NCI-H2081 treated with DMSO at 0.1 percent for 48 hours (cell line): ENCODE measurements around the gene AKNA.
"Not testable (repeated sequence)": the region's sequence is repeated elsewhere in the genome, so short reads cannot be mapped to it uniquely, and the experiment has no call there.

Source experiments
- DNase-seq: peaks from one replicate; lab custom pipeline; 2025; lab: John Stamatoyannopoulos, UW

Gene AKNA

DNA sequence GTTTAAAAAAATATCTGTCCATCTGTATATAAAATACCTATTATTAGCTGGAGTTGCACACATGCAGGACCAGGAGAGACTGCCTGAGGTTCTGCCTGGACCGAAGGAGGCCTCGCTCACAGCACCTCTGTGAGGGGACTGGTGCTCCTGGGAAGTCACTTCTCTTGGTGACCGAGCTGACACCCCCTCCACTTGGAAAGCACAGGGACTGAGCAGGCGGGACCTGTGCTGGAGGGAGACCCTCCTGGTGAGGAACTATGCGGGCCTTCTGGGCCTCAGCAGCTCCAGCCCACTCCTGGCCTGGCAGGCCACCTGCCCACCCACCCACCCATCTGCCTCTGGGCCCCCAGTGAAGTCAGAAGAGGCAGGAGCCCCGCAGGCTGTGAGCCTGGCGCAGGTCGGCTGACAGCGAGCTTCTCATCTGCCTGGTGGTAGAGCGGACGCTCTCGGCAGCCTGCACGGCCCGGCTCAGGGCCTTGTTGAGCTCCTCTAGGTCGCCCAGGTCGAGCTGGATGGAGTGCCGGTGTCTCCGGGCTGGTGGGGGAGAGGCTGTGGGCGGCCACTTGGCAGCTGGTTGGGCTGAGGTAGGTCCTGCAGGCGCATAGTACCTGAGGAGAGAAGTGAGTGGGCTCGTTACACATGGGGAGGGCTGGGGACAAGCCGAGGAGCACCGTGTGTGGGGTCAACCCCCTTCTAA is 50.9 kb downstream of the AKNA start:
- no peak for DNase-seq

DNA sequence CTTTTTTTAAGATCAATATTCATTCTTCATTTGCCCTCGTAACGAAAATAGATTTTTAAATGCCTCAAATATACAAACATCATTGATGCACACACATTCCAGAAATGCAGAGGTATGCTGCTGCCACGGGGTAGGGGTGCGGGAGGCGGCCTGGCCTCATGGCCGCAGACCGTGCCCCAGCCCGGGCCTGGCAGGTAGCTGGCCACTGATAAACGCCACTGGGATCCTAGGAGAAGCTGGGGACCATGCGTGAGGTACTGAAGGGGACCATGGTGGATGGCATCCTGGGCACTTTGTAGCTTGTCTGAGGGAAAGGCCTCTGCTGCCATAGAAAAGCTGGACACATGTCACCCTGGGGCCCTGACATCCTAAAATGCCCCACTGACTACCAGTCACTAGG is 51.6 kb downstream of the AKNA start:
- no peak for DNase-seq

DNA sequence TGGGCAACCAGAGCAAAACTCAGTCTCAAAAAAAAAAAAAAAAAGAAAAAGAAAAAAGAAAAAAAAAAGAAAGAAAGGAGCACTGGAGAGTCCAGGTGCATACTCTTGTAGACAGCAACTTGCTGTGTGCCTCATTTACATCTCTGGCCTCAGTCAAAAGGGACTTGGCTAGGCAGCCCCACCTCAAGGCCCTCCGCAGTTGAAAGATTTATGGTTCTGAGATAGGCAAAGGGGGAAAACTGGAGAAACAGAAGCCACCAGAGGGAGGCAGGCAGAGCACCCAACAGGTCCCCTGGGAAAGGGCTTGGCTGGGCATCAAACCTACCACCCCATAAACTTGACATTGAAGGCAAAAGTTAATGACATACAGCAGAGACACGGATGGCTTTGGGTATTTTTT is 52.0 kb downstream of the AKNA start:
- DNase-seq, result no peak

DNA sequence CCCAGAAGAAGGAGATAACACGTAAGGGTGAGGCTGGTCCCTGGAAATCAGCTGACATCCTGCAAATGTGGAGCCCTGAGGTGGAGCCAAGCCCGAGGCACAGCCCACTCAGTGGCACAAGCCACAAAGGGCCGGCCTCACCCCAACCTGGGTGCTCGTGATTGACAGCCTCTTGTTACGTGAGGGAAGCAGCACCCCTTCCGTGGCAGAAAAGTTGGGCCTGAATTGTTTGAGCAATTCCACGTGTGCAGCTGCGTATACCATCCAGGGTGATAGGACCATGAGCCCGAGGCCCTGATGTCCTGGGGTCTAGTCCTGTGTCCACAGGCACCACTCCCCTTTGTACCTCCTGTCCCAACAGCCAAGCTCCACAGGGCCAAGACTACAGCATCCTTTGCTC is 53.3 kb downstream of the AKNA start:
- no peak for DNase-seq

DNA sequence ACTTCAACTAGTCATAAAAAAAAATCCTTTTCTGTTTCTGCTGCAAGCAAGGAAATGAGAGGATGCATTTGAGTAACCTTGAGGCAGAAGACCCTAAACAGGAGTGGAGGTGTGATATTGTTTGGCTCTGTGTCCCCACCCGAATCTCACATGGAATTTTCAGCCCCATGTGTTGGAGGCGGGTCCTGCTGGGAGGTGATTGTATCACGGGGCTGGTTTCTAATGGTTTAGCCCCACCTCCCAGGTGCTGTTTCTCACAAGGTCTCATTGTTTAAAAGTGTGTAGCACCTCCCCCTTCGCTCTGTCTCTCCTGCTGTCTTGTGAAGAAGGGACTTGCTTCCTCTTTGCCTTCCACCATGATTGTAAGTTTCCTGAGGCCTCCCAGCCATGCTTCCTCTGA is 54.1 kb downstream of the AKNA start:
- not testable (repeated sequence) for DNase-seq

DNA sequence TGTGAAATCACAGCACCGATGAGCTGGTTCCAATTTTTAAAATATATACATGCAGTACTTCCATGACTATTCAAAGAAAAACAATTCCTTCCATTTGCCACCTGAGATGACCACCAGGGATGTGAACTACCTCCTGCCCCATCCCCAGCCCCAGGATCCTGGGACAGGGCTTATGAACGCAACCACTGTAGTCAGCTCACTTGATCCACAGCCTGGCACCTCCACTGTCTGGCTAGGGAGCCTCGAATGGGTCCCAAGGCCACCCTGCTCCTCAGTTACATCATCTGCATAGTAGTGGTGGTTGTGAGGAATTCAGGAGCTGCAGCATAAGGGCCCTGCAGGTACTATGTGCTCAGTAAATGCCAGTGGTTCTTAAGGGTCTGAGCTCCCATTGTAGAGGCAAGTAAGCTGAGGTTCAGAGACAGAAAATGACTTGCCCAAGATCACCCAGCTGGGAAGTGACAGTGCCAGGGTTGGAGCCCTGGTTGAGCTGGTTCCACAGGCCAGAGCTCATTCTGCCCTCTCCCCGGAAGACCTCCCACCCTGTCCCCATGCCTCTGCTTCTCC is 55.2 kb downstream of the AKNA start:
- DNase-seq, result not testable (repeated sequence)

DNA sequence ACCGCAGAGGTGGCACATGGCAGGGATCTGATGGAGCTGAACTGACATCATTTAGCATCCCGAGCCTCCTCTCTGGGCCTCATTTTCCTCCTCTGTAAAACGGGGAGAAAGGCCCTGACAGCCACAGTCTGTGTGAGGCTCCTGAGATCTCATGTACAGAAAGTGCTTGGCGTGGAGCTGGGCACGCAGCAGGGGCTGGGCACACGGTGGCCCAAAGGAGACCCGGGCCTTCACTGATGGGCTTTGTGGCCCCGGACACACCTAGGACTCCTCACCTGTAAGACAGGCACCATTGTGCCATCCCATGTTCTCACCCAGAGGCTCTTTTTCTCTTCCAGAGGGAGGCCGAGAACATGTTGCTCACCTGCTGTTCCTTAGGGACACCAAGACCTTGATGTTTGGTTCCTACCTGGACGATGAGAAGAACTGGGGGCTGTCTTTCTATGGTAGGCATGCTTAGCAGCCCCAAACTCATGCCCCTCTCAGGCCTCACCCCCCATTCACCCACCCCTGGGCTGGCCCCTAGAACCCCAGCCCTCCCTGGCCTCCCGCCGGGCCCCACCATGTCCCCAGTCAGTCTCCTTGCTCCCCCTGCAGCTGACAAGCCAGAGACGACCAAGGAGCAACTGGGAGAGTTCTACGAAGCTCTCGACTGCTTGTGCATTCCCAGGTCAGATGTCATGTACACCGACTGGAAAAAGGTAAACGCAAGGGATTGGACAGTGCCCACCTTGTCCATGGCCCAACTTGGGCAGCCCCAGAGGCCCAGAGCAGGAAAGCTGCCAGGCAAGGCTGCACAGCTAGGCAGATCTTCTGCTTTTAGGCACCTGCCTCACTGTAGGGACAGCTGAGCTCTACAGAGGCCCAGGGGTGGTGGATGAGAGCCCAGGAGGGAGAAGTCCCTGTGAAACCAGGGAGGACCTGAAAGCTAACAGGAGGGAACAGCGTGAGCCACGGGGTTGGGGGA is 56.3 kb downstream of the AKNA start:
- DNase-seq, result not testable (repeated sequence)

DNA sequence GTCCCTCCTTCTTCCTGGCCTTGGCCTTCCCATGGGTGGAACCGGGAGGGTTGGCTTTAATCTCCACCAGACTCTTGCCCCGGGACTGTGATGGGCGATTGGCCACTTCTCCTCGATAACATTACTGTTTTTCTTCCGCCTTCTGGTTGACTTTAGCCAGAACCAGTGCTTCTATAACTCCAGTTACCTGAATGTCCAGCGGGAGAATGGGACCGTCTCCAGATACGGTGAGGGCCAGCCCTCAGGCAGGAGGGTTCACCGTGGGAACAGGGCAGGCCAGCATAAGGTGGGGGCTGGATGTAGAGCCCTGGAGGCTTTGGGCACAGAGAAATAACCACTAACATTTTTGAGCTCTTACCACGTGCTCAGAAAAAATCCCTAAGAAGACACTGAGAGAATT is 57.1 kb downstream of the AKNA start:
- no peak for DNase-seq

DNA sequence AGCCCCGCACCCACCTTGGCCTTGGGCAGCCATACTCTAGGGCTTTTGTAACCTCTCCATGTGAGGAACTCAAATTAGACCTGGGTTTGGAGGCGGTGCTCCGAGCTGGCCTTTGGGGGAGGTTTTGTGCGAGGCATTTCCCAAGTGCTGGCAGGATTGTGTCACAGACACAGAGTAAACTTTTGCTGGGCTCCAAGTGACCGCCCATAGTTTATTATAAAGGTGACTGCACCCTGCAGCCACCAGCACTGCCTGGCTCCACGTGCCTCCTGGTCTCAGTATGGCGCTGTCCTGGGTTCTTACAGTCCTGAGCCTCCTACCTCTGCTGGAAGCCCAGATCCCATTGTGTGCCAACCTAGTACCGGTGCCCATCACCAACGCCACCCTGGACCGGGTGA is 58.2 kb downstream of the AKNA start, which contains the start of gene ORM2:
TSS of gene ORM2 (plus strand) at position 245 of the 398 bp plus-strand sequence. CDS start at position 281, 36 bp downstream.
- not testable (repeated sequence) for DNase-seq

DNA sequence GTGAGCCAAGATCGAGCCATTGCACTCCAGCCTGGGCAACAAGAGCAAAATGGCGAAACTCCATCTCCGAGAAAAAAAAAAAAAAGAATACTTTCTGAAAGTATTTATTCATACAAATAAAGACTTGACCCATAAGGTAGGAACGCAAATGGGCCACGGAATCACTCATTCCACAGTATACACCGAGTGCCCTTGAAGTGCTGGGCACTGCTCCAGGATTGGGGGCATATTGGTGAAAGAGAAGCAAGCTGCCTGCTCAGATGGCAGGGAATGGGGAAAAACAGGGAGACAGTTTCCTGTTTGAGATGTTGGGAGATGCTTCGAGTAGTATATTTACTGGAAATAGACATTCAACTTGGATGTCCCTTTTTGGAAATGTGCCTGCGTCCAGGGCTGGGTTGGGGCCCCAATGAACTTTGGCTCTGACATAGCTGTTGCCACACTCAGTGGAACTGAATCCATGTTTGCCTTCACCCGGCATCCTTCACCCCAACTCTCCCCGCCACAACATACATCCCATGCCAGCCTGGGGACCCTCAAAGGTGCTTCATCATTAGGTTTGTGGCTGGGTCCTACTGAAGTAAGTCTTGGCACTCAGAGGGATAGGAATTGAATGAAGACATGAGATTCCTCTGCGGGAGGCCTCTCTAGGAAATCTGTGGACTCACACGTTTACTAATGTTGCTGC is 58.7 kb downstream of the AKNA start:
- DNase-seq, result not testable (repeated sequence)

DNA sequence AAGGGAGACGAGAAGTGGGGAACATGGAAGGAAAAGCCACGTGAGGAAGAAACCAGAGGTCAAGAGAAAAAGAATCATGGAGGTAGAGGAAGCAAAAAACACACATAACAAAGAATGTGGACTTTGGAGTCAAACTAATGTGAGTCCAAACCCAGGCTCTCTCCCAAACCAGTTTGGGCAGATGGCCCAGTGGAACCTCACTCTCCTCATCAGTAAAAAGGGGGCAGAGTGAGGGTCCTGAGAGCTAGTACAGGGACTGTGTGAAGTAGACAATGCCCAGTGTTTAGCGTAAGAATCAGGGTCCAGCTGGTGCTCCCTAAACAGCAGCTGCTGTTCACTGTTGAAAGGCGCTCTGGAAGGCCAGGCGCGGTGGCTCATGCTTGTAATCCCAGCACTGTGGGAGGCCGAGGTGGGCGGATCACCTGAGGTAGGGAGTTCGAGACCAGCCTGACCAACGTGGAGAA is 59.4 kb downstream of the AKNA start:
- DNase-seq, result not testable (repeated sequence)

DNA sequence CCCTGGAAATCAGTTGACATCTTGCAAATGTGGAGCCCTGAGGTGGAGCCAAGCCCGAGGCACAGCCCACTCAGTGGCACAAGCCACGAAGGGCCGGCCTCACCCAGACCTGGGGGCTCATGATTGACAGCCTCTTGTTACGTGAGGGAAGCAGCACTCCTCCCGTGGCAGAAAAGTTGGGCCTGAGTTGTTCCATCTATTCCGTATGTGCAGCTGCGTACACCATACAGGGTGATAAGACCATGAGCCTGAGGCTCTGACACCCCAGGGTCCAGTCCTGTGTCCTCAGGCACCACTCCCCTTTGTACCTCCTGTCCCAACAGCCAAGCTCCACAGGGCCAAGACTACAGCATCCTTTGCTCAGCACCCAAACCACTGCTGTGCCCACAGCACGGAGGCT is 60.0 kb downstream of the AKNA start:
- DNase-seq, result no peak

DNA sequence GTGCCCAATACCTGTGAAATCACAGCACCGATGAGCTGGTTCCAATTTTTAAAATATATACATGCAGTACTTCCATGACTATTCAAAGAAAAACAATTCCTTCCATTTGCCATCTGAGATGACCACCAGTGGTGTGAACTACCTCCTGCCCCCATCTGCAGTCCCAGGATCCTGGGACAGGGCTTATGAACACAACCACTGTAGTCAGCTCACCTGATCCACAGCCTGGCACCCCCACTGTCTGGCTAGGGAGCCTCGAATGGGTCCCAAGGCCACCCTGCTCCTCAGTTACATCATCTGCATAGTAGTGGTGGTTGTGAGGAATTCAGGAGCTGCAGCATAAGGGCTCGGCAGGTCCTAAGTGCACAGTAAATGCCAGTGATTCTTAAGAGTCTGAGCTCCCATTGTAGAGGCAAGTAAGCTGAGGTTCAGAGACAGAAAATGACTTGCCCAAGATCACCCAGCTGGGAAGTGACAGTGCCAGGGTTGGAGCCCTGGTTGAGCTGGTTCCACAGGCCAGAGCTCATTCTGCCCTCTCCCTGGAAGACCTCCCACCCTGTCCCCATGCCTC is 62.0 kb downstream of the AKNA start:
- not testable (repeated sequence) for DNase-seq

DNA sequence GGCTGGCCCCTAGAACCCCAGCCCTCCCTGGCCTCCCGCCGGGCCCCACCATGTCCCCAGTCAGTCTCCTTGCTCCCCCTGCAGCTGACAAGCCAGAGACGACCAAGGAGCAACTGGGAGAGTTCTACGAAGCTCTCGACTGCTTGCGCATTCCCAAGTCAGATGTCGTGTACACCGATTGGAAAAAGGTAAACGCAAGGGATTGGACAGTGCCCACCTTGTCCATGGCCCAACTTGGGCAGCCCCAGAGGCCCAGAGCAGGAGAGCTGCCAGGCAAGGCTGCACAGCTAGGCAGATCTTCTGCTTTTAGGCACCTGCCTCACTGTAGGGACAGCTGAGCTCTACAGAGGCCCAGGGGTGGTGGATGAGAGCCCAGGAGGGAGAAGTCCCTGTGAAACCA is 62.8 kb downstream of the AKNA start:
- DNase-seq, result not testable (repeated sequence)

DNA sequence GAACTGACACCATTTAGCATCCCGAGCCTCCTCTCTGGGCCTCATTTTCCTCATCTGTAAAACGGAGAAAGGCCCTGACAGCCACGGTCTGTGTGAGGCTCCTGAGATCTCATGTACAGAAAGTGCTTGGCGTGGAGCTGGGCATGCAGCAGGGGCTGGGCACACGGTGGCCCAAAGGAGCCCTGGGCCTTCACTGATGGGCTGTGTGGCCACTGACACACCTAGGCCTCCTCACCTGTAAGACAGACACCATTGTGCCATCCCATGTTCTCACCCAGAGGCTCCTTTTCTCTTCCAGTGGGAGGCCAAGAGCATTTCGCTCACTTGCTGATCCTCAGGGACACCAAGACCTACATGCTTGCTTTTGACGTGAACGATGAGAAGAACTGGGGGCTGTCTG is 63.3 kb downstream of the AKNA start:
- no peak for DNase-seq

DNA sequence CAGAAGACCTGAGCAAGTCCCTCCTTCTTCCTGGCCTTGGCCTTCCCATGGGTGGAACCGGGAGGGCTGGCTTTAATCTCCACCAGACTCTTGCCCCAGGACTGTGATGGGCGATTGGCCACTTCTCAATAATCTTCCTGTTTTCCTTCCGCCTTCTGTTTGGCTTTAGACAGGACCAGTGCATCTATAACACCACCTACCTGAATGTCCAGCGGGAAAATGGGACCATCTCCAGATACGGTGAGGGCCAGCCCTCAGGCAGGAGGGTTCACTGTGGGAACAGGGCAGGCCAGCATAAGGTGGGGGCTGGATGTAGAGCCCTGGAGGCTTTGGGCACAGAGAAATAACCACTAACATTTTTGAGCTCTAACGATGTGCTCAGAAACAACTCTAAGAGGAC is 63.9 kb downstream of the AKNA start:
- DNase-seq, result not testable (repeated sequence)

DNA sequence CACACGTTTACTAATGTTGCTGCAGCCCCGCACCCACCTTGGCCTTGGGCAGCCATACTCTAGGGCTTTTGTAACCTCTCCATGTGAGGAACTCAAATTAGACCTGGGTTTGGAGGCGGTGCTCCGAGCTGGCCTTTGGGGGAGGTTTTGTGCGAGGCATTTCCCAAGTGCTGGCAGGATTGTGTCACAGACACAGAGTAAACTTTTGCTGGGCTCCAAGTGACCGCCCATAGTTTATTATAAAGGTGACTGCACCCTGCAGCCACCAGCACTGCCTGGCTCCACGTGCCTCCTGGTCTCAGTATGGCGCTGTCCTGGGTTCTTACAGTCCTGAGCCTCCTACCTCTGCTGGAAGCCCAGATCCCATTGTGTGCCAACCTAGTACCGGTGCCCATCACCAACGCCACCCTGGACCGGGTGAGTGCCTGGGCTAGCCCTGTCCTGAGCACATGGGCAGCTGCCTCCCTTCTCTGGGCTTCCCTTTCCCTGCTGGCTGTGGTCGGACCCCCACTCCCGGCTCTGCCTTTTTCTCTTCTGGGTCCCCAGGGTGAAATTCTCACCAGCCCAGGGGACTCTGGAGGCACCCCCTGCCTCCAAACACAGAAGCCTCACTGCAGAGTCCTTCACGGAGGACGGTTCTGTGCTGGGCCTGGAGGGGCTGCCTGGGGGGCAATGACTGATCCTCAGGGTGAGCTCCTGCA is 64.8 kb downstream of the AKNA start, which contains the start of gene ORM1:
TSS of gene ORM1 (plus strand) at position 268 of the 701 bp plus-strand sequence. CDS start at position 304, 36 bp downstream.
- not testable (repeated sequence) for DNase-seq

DNA sequence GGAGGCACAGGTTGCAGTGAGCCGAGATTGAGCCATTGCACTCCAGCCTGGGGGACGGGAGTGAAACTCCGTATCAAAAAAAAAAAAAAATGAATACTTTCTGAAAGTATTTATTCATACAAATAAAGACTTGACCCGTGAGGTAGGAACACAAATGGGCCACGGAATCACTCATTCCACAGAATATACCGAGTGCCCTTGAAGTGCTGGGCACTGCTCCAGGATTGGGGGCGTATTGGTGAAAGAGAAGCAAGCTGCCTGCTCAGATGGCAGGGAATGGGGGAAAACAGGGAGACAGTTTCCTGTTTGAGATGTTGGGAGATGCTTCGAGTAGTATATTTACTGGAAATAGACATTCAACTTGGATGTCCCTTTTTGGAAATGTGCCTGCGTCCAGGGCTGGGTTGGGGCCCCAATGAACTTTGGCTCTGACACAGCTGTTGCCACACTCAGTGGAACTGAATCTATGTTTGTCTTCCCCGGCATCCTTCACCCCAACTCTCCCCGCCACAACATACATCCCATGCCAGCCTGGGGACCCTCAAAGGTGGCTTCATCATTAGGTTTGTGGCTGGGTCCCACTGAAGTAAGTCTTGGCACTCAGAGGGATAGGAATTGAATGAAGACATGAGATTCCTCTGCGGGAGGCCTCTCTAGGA is 65.5 kb downstream of the AKNA start:
- DNase-seq, result not testable (repeated sequence)

DNA sequence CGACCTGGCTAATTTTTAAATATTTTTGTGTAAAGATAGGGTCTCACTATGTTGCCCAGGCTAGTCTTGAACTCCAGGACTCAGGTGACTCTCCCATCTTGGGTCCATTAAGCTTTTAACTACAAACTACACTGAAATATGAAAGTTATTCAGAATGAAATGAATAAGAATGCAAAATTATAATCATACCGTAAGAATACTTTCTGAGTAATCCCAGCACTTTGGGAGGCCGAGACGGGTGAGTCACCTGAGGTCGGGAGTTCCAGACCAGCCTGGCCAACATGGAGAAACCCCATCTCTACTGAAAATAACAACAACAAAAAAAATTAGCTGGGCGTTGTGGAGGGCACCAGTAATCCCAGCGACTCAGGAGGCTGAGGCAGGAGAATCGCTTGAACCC is 66.0 kb downstream of the AKNA start:
- DNase-seq, result no peak

DNA sequence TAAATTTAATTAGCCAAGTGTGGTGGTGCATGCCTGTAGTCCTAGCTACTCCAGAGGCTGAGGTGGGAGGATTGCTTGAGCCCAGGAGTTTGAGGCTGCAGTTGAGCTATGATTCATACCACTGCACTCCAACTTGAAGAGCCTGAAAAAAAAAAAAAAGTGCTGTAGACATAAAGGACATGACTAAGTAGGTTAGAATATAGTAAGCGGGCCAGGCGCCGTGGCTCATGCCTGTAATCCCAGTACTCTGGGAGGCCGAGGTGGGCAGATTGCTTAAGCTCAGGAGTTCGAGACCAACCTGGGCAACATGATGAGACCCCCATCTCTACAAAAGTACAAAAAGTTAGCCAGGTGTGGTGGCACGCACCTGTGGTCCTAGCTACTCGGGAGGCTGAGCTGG is 67.1 kb downstream of the AKNA start:
- DNase-seq, result not testable (repeated sequence)
